CD8-positive, alpha-beta memory T cell (primary cell): Measurements from ENCODE around the gene SIGMAR1. TPM values are rescaled to one million over a fixed set of nuclear protein-coding genes. Genes with fewer than 3 reads are reported as not detected.

Experiments used
- CTCF ChIA-PET: fragments of 350-600 bp; sonication (Branson Sonifier 250); formaldehyde crosslinking; loops from one replicate; lab custom pipeline; 2021; ENCODE audit warnings: antibody characterized with exemption; lab: Charles Lee
- POLR2A ChIA-PET: fragments of 350-600 bp; sonication (Branson Sonifier 250); formaldehyde crosslinking; loops from one replicate; lab custom pipeline; 2021; ENCODE audit warnings: antibody characterized with exemption; lab: Charles Lee
- DNase-seq, 5 donors: peaks; one replicate each; pipeline versions ENCODE4 v3.0.0 to v3.0.0-alpha.2; 2020 to 2022; ENCODE audit warnings: mixed read lengths in 1 of 5
- H3K27ac ChIP-seq: one replicate; pipeline ENCODE4 v1.7.0; 2013; ENCODE audit warnings: low read depth, mild to moderate bottlenecking, low read length, moderate library complexity
- H3K27me3 ChIP-seq: 2 replicates; pipeline ENCODE4 v1.7.0; 2013; ENCODE audit warnings: low read length, mild to moderate bottlenecking; ENCODE audit not compliant: insufficient read depth, poor library complexity, severe bottlenecking
- H3K36me3 ChIP-seq: 2 replicates; pipeline ENCODE4 v1.7.0; 2013; ENCODE audit warnings: mild to moderate bottlenecking, low read length, moderate library complexity; ENCODE audit not compliant: insufficient read depth
- H3K4me1 ChIP-seq: 2 replicates; pipeline ENCODE4 v1.7.0; 2013; ENCODE audit warnings: mild to moderate bottlenecking, low read length, moderate library complexity; ENCODE audit not compliant: insufficient read depth
- H3K4me3 ChIP-seq: 2 replicates; pipeline ENCODE4 v1.7.0; 2013; ENCODE audit warnings: mild to moderate bottlenecking, low read length
- H3K9me3 ChIP-seq: 2 replicates; pipeline ENCODE4 v1.7.0; 2013; ENCODE audit warnings: mild to moderate bottlenecking, low read length
- H3K27ac Mint-ChIP-seq, 8 donors: one replicate each; pipeline ENCODE4 v1.8.0; 2020 to 2021; ENCODE audit warnings: mixed read lengths in 8 of 8, mild to moderate bottlenecking in 6 of 8, inconsistent platforms in 3 of 8, moderate library complexity in 3 of 8
- H3K27me3 Mint-ChIP-seq, 2 donors: one replicate each; pipeline ENCODE4 v1.8.0; 2020 to 2021; ENCODE audit warnings: mixed read lengths in 2 of 2, mild to moderate bottlenecking in 1 of 2, moderate library complexity in 1 of 2
- H3K36me3 Mint-ChIP-seq, 3 donors: one replicate each; pipeline ENCODE4 v1.8.0; 2020 to 2021; ENCODE audit warnings: mixed read lengths in 3 of 3, inconsistent platforms in 1 of 3, mild to moderate bottlenecking in 1 of 3
- H3K4me1 Mint-ChIP-seq, 3 donors: one replicate each; pipeline ENCODE4 v1.8.0; 2020 to 2021; ENCODE audit warnings: mixed read lengths in 3 of 3, inconsistent platforms in 1 of 3, mild to moderate bottlenecking in 1 of 3
- H3K4me3 Mint-ChIP-seq, 7 donors: one replicate each; pipeline ENCODE4 v1.8.0; 2020 to 2021; ENCODE audit warnings: mixed read lengths in 7 of 7, mild to moderate bottlenecking in 6 of 7, moderate library complexity in 4 of 7, inconsistent platforms in 2 of 7
- H3K9me3 Mint-ChIP-seq, 5 donors: one replicate each; pipeline ENCODE4 v1.8.0; 2020 to 2022; ENCODE audit warnings: mixed read lengths in 5 of 5, mild to moderate bottlenecking in 3 of 5, moderate library complexity in 2 of 5, inconsistent platforms in 1 of 5
- polyA plus RNA-seq: library from polyadenylated mRNA; unstranded; fragments of 300-500 nt; fragmentation: Illumina TruSeq; gene quantifications from one replicate; pipeline ENCODE4 v1.2.3, GENCODE V29; 2021
- total RNA-seq, 2 experiments: library from RNA; stranded (reverse); gene quantifications; one replicate each; pipeline ENCODE4 v1.2.3, GENCODE V29; 2021

Gene SIGMAR1
- total and polyA plus RNA-seq, 3 experiments from 2014 or later = 95.4 to 141 (median 138) TPM

GRCh38 chr9:34603610-34604231 lies 33.9 kb downstream of the SIGMAR1 start:
- Histone ChIP-seq H3K9me3 (no peaks in the 10 kb centered on the region), H3K4me3 (no peak overlapping the region), H3K27me3 (no peaks in the 10 kb centered on the region), H3K27ac (no peak overlapping the region), H3K4me1 (no peaks in the 10 kb centered on the region), H3K36me3 (no peaks in the 10 kb centered on the region)
- H3K4me1 Mint-ChIP-seq = no peaks in the 10 kb centered on the region
- no peaks in the 10 kb centered on the region for H3K27me3 Mint-ChIP-seq
- H3K36me3 Mint-ChIP-seq = no peaks in the 10 kb centered on the region
- POLR2A ChIA-PET = no interaction called here
- CTCF ChIA-PET = interaction anchor here (0.6 to 6.9 kb wide), 21 partner anchors 9 to 272 kb away, joined by 3 to 47 read pairs (median 4); partner anchors contain the start of genes CCL21, DCTN3, ENHO and SIGMAR1
- DNase-seq = peak; percentile 65 to 86 (median 73)
- no peaks in the 10 kb centered on the region for H3K9me3 Mint-ChIP-seq
- H3K4me3 Mint-ChIP-seq = peak overlapping the region in 1 of 7 donors; percentile 2
- H3K27ac Mint-ChIP-seq = no peak overlapping the region

DNA sequence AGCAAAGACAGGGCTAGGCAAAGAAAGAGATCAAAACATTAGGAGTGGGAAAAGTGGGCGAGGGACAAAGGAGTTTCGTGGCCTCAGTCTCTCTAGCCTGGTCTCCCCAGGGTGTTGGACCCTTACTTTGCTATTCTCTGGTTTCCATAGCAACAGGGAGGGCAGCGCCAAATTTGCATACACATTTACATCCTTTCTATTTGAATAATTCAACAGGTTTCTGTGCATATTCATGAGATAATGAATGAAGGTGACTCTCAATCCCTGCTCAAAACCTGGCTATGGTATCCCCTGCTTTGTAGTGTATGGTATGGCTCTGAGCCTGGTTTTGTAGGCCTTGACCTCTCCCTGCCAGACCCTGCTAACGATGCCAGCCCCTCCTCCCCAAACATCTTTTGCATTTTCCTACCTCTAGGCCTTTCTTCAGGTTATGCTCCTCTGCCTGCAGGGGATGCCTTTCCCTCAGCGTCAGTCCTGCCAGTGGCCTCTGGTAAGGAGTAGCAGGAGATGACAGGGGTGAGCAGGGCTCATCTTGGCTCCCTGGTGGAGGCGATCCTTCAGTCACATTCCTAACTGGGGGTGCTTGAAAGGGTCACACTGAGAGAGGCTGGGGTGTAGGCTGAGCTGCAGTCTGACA lies 35.5 kb downstream of the SIGMAR1 start:
- no peaks in the 10 kb centered on the region for H3K36me3 Mint-ChIP-seq
- Histone ChIP-seq H3K4me3 (no peak overlapping the region), H3K4me1 (no peaks in the 10 kb centered on the region), H3K9me3 (no peaks in the 10 kb centered on the region), H3K36me3 (no peaks in the 10 kb centered on the region), H3K27ac (no peak overlapping the region), H3K27me3 (no peaks in the 10 kb centered on the region)
- no peaks in the 10 kb centered on the region for H3K9me3 Mint-ChIP-seq
- H3K4me3 Mint-ChIP-seq = no peak overlapping the region
- no peak for DNase-seq
- H3K27ac Mint-ChIP-seq = peak overlapping the region in 1 of 8 donors; percentile 85
- H3K4me1 Mint-ChIP-seq = no peaks in the 10 kb centered on the region
- POLR2A ChIA-PET = no interaction called here
- CTCF ChIA-PET = interaction anchor here (0.8 to 6.9 kb wide), 6 partner anchors 8 to 189 kb away, joined by 4 to 47 read pairs (median 6); no protein-coding TSS in a partner anchor
- H3K27me3 Mint-ChIP-seq = no peaks in the 10 kb centered on the region

GRCh38 chr9:34600908-34601307 lies 36.7 kb downstream of the SIGMAR1 start:
- POLR2A ChIA-PET = no interaction called here
- no peaks in the 10 kb centered on the region for H3K36me3 Mint-ChIP-seq
- no peaks in the 10 kb centered on the region for H3K9me3 ChIP-seq
- CTCF ChIA-PET = interaction anchor here (0.6 to 1.0 kb wide), 3 partner anchors 9 to 53 kb away, joined by 3 to 4 read pairs (median 3); partner anchors contain the start of gene RPP25L
- H3K27ac Mint-ChIP-seq = no peak overlapping the region
- H3K4me1 ChIP-seq = no peaks in the 10 kb centered on the region
- DNase-seq = no peak
- peaks cover 3 to 7% of the 10 kb centered on the region in 2 donors for H3K27me3 Mint-ChIP-seq
- no peak overlapping the region for H3K4me3 ChIP-seq
- H3K27me3 ChIP-seq = no peaks in the 10 kb centered on the region
- H3K9me3 Mint-ChIP-seq = no peaks in the 10 kb centered on the region
- no peak overlapping the region for H3K27ac ChIP-seq
- H3K4me3 Mint-ChIP-seq = no peak overlapping the region
- no peaks in the 10 kb centered on the region for H3K36me3 ChIP-seq
- no peaks in the 10 kb centered on the region for H3K4me1 Mint-ChIP-seq

- Mint-ChIP-seq H3K27me3 (peaks cover 3 to 12% of the 10 kb centered on the region in 2 donors), H3K27ac (no peak overlapping the region)
These were observed 38.0 kb downstream of the SIGMAR1 start for GRCh38 chr9:34599546-34599945.

GRCh38 chr9:34594177-34594576 lies 43.4 kb downstream of the SIGMAR1 start:
- Mint-ChIP-seq H3K9me3 (no peaks in the 10 kb centered on the region), H3K4me1 (peaks cover 9 to 30% (median 13%) of the 10 kb centered on the region in 3 donors), H3K4me3 (no peak overlapping the region), H3K27me3 (peaks cover 31 to 53% of the 10 kb centered on the region in 2 donors), H3K36me3 (no peaks in the 10 kb centered on the region), H3K27ac (no peak overlapping the region)
- POLR2A ChIA-PET = no interaction called here
- Histone ChIP-seq H3K4me1 (peaks cover 15% of the 10 kb centered on the region), H3K27me3 (peaks cover 35% of the 10 kb centered on the region), H3K27ac (no peak overlapping the region), H3K36me3 (no peaks in the 10 kb centered on the region), H3K4me3 (no peak overlapping the region), H3K9me3 (no peaks in the 10 kb centered on the region)
- no peak for DNase-seq
- CTCF ChIA-PET = interaction anchor here (1.0 to 1.2 kb wide), 2 partner anchors 9 to 26 kb away, joined by 3 to 4 read pairs; partner anchors contain the start of gene DCTN3

More at GRCh38 chr9:34599546-34599945, 38.0 kb downstream of the SIGMAR1 start:
- Histone ChIP-seq H3K36me3 (no peaks in the 10 kb centered on the region), H3K4me3 (no peak overlapping the region), H3K4me1 (no peaks in the 10 kb centered on the region), H3K27ac (no peak overlapping the region), H3K9me3 (no peaks in the 10 kb centered on the region), H3K27me3 (peaks cover under 1% of the 10 kb centered on the region)
- Mint-ChIP-seq H3K9me3 (no peaks in the 10 kb centered on the region), H3K36me3 (no peaks in the 10 kb centered on the region), H3K4me1 (no peaks in the 10 kb centered on the region), H3K4me3 (no peak overlapping the region)
- DNase-seq = no peak
- POLR2A ChIA-PET = no interaction called here
- CTCF ChIA-PET = no interaction called here

- no peak overlapping the region for H3K27ac ChIP-seq
These were observed 44.5 kb downstream of the SIGMAR1 start for GRCh38 chr9:34592895-34593601.

DNA sequence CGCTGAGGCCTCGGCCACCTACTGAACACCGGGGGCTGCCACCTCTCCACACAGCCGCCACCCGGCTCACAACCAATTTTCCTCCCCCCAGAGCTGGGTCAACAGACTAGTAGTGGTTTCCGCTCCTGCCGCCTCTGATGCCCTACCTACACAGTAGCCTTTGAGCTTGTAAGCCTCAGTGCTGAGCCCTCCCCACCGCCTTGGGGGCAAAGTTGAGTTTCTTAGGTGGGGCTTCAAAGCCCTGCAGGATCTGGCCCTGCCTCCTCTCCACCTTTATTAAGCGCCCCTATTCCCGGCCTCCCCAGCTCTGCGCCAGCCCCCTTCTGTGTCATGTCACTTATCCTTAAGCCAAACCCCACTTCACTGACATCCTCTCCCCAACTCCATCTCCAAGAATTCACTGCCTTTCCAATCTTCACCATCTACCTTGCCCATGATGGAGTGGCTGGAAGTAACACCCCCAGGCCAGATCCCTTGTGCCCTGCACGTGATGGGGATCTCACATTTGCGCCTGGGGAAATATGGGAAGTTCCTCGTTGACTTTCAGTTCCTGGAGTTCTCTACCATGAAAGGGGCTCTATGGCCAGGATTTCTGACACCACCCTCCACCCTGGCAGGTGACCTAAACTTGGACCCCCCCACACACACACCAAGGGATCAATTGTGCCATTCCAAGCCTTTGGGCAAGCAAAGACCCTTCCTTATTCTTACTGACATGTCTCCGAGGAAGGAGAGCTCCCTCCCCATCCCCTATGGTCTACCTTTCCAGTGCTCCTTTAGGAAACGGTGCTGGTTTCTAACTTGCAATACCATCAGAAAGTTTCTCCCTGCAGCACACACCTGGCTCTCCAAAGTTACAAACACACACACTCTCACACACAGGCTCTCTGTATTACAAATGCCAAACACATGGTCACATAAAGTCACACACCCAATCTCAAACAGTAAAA lies 45.4 kb downstream of the SIGMAR1 start:
- Mint-ChIP-seq H3K27me3 (peaks cover 51 to 72% of the 10 kb centered on the region in 2 donors), H3K36me3 (peaks cover 0 to 3% (median 0%) of the 10 kb centered on the region in 3 donors), H3K27ac (no peak overlapping the region), H3K4me1 (peaks cover 17 to 40% (median 23%) of the 10 kb centered on the region in 3 donors), H3K9me3 (no peaks in the 10 kb centered on the region), H3K4me3 (peak overlapping the region; percentile 64 to 89 (median 76))
- DNase-seq = no peak
- peak overlapping the region; percentile 66 for H3K4me3 ChIP-seq
- no peaks in the 10 kb centered on the region for H3K36me3 ChIP-seq
- peaks cover 15% of the 10 kb centered on the region for H3K4me1 ChIP-seq
- H3K27me3 ChIP-seq = peaks cover 55% of the 10 kb centered on the region
- no peaks in the 10 kb centered on the region for H3K9me3 ChIP-seq
- H3K27ac ChIP-seq = no peak overlapping the region
- ChIA-PET POLR2A (no interaction called here), CTCF (interaction anchor here (0.6 to 3.3 kb wide), 25 partner anchors 8 to 215 kb away, joined by 3 to 22 read pairs (median 4); partner anchors contain the start of genes DCTN3, MYORG, RPP25L and SIGMAR1)

More at GRCh38 chr9:34592895-34593601, 44.5 kb downstream of the SIGMAR1 start:
- H3K4me1 Mint-ChIP-seq = peaks cover 17 to 40% (median 23%) of the 10 kb centered on the region in 3 donors
- H3K4me3 Mint-ChIP-seq = peak overlapping the region in 5 of 7 donors; percentile 2 to 77 (median 75)
- H3K27me3 ChIP-seq = peaks cover 47% of the 10 kb centered on the region
- H3K36me3 Mint-ChIP-seq = peaks cover 0 to 3% (median 0%) of the 10 kb centered on the region in 3 donors
- DNase-seq = no peak
- ChIA-PET POLR2A (no interaction called here), CTCF (interaction anchor here (1.4 to 3.3 kb wide), 6 partner anchors 9 to 189 kb away, joined by 3 to 22 read pairs (median 12); no protein-coding TSS in a partner anchor)
- H3K4me1 ChIP-seq = peaks cover 15% of the 10 kb centered on the region
- no peak overlapping the region for H3K4me3 ChIP-seq
- H3K9me3 Mint-ChIP-seq = no peaks in the 10 kb centered on the region
- no peak overlapping the region for H3K27ac Mint-ChIP-seq
- H3K27me3 Mint-ChIP-seq = peaks cover 42 to 64% of the 10 kb centered on the region in 2 donors
- H3K36me3 ChIP-seq = no peaks in the 10 kb centered on the region
- H3K9me3 ChIP-seq = no peaks in the 10 kb centered on the region
